IMR-90 (cell line): ENCODE measurements around the gene IRF2. TPM values are rescaled to one million over a fixed set of nuclear protein-coding genes. Genes with fewer than 3 reads are reported as not detected.

Experiments used
- ATAC-seq: fragments of 200-7000 bp; cut with Tn5 transposase; 2 replicates; pipeline ENCODE4 v1.9.1; 2020; ENCODE audit warnings: low read depth, mild to moderate bottlenecking, moderate library complexity
- BruUV-seq: library from RNA; stranded (reverse); fragments of 400-500 nt; replicated peaks from 2 replicates; lab custom pipeline; 2021; lab: Mats Ljungman, UMichigan
- CTCF ChIA-PET: fragments of 300-600 bp; formaldehyde crosslinking; extraction: SDS; loops from one replicate; lab custom pipeline; 2021; ENCODE audit warnings: antibody characterized with exemption; lab: Yijun Ruan, JAX
- POLR2A ChIA-PET: fragments of 300-600 bp; sonication (Branson Sonifier 250); formaldehyde crosslinking; loops from one replicate; lab custom pipeline; 2022; ENCODE audit warnings: antibody characterized with exemption; ENCODE audit not compliant: unreplicated experiment; lab: Charles Lee
- DNase-seq: peaks from one replicate; pipeline ENCODE4 v3.0.0; 2013
- H2AFZ ChIP-seq: replicated peaks from 2 replicates; pipeline ENCODE3; 2013; ENCODE audit warnings: low read length, mild to moderate bottlenecking; ENCODE audit not compliant: poor library complexity
- H2AK5ac ChIP-seq: 2 replicates; pipeline ENCODE4 v1.6.1; 2013; ENCODE audit warnings: low read depth, low read length, inconsistent platforms
- H2AK9ac ChIP-seq: replicated peaks from 2 replicates; pipeline ENCODE3; 2013; ENCODE audit warnings: mild to moderate bottlenecking, low read depth, low read length, moderate library complexity; ENCODE audit not compliant: poor library complexity
- H2BK120ac ChIP-seq: 2 replicates; pipeline ENCODE4 v1.6.1; 2013; ENCODE audit warnings: low read depth, low read length, inconsistent platforms
- H2BK15ac ChIP-seq: 3 replicates; pipeline ENCODE4 v1.6.1; 2013; ENCODE audit warnings: low read depth, low read length, inconsistent platforms
- H2BK20ac ChIP-seq: 2 replicates; pipeline ENCODE4 v1.6.1; 2013; ENCODE audit warnings: low read depth, mild to moderate bottlenecking, inconsistent platforms, low read length, moderate library complexity
- H2BK5ac ChIP-seq: 2 replicates; pipeline ENCODE4 v1.6.1; 2013; ENCODE audit warnings: mild to moderate bottlenecking, low read depth, low read length, inconsistent platforms; ENCODE audit not compliant: poor library complexity, severe bottlenecking
- H3K14ac ChIP-seq: replicated peaks from 2 replicates; pipeline ENCODE4 v1.6.1; 2013; ENCODE audit warnings: low read depth, low read length, inconsistent platforms
- H3K18ac ChIP-seq: 2 replicates; pipeline ENCODE4 v1.6.1; 2013; ENCODE audit warnings: low read depth, low read length, control low read depth
- H3K23ac ChIP-seq: 2 replicates; pipeline ENCODE4 v1.6.1; 2013; ENCODE audit warnings: low read depth, low read length, inconsistent platforms
- H3K27ac ChIP-seq: 2 replicates; pipeline ENCODE4 v1.5.1; 2013; ENCODE audit warnings: mild to moderate bottlenecking, control low read depth, low read length; ENCODE audit not compliant: insufficient read depth
- H3K27me3 ChIP-seq: 2 replicates; pipeline ENCODE4 v1.6.1; 2013; ENCODE audit warnings: low read length; ENCODE audit not compliant: control insufficient read depth, insufficient read depth
- H3K36me3 ChIP-seq: 2 replicates; pipeline ENCODE4 v1.6.1; 2013; ENCODE audit warnings: low read length, mixed read lengths; ENCODE audit not compliant: control insufficient read depth, insufficient read depth
- H3K4ac ChIP-seq: 2 replicates; pipeline ENCODE4 v1.6.1; 2013; ENCODE audit warnings: low read depth, low read length, inconsistent platforms
- H3K4me1 ChIP-seq: 2 replicates; pipeline ENCODE4 v1.6.1; 2013; ENCODE audit warnings: low read length, mixed read lengths; ENCODE audit not compliant: control insufficient read depth, insufficient read depth
- H3K4me2 ChIP-seq: 2 replicates; pipeline ENCODE4 v1.6.1; 2013; ENCODE audit warnings: low read depth, mild to moderate bottlenecking, control low read depth, low read length, moderate library complexity
- H3K4me3 ChIP-seq: 2 replicates; pipeline ENCODE4 v1.5.1; 2013; ENCODE audit warnings: low read depth, mild to moderate bottlenecking, control low read depth, low read length, moderate library complexity; ENCODE audit not compliant: insufficient read depth
- H3K56ac ChIP-seq: 2 replicates; pipeline ENCODE4 v1.6.1; 2013; ENCODE audit warnings: low read length, inconsistent platforms; ENCODE audit not compliant: insufficient read depth; ENCODE audit errors: extremely low read depth
- H3K79me1 ChIP-seq, 2 experiments: 2 replicates each; pipeline ENCODE4 v1.6.1; 2013; ENCODE audit warnings: low read length in 2 of 2, inconsistent platforms in 1 of 2, low read depth in 1 of 2
- H3K9ac ChIP-seq: 2 replicates; pipeline ENCODE4 v1.6.1; 2013; ENCODE audit warnings: low read depth, low read length, control low read depth
- H3K9me1 ChIP-seq: 2 replicates; pipeline ENCODE4 v1.6.1; 2013; ENCODE audit warnings: low read length, inconsistent platforms; ENCODE audit not compliant: insufficient read depth
- H3K9me3 ChIP-seq: 2 replicates; pipeline ENCODE4 v1.6.1; 2013; ENCODE audit warnings: low read length; ENCODE audit not compliant: control insufficient read depth, insufficient read depth
- H4K20me1 ChIP-seq: 2 replicates; pipeline ENCODE4 v1.6.1; 2013; ENCODE audit warnings: low read length, inconsistent platforms; ENCODE audit not compliant: insufficient read depth
- H4K5ac ChIP-seq: 2 replicates; pipeline ENCODE4 v1.6.1; 2013; ENCODE audit warnings: mild to moderate bottlenecking, low read depth, low read length, control low read depth
- H4K8ac ChIP-seq, 2 experiments: 2 replicates each; pipeline ENCODE4 v1.6.1; 2013; ENCODE audit warnings: low read depth in 2 of 2, low read length in 2 of 2, control low read depth in 1 of 2, inconsistent platforms in 1 of 2
- H4K91ac ChIP-seq: 2 replicates; pipeline ENCODE4 v1.6.1; 2013; ENCODE audit warnings: low read depth, low read length, inconsistent platforms; ENCODE audit not compliant: insufficient read depth
- BHLHE40 ChIP-seq: fragments of 150-350 bp; IDR thresholded peaks from 2 replicates; pipeline ENCODE4 v1.6.1; 2016; ENCODE audit warnings: mild to moderate bottlenecking, low read depth, low read length
- CEBPB ChIP-seq: IDR thresholded peaks from 2 replicates; pipeline ENCODE4 v1.6.1; 2012; ENCODE audit warnings: low read depth, low read length, improper control_type of control experiment
- CHD1 ChIP-seq: IDR thresholded peaks from 2 replicates; pipeline ENCODE4 v1.6.1; 2012; ENCODE audit warnings: low read depth, low read length, improper control_type of control experiment
- FOS ChIP-seq: fragments of 150-350 bp; IDR thresholded peaks from 2 replicates; pipeline ENCODE4 v1.6.1; 2016; ENCODE audit warnings: low read depth, low read length
- MXI1 ChIP-seq: IDR thresholded peaks from 2 replicates; pipeline ENCODE4 v1.6.1; 2012; ENCODE audit warnings: low read depth, mild to moderate bottlenecking, low read length, moderate library complexity, borderline replicate concordance
- NFE2L2 ChIP-seq: fragments of 150-350 bp; IDR thresholded peaks from 2 replicates; pipeline ENCODE4 v1.6.1; 2016; ENCODE audit warnings: low read depth, mild to moderate bottlenecking, low read length
- POLR2A ChIP-seq: IDR thresholded peaks from 2 replicates; pipeline ENCODE4 v1.6.1; 2012; ENCODE audit warnings: mild to moderate bottlenecking, low read depth, low read length
- RAD21 ChIP-seq: IDR thresholded peaks from 2 replicates; pipeline ENCODE4 v1.6.1; 2012; ENCODE audit warnings: low read length, improper control_type of control experiment
- RCOR1 ChIP-seq: IDR thresholded peaks from 2 replicates; pipeline ENCODE4 v1.6.1; 2012; ENCODE audit warnings: mild to moderate bottlenecking, low read length, improper control_type of control experiment; ENCODE audit not compliant: insufficient replicate concordance
- SMC3 ChIP-seq: fragments of 150-350 bp; IDR thresholded peaks from 2 replicates; pipeline ENCODE4 v1.6.1; 2016; ENCODE audit warnings: low read depth, mild to moderate bottlenecking, antibody characterized with exemption, low read length, moderate library complexity
- WGBS, 2 experiments: methylation state at CpG; one replicate each; pipeline versions ENCODE4 v1.1.5 to v1.1.7; 2013; ENCODE audit warnings: missing lambda C conversion rate in 2 of 2; ENCODE audit not compliant: insufficient read length in 1 of 2; ENCODE audit errors: extremely low coverage in 2 of 2; 5-methylcytosine and 5-hydroxymethylcytosine counted together
- dilution Hi-C: fragments of 300-500 bp; cut with HindIII; formaldehyde crosslinking; loops from one replicate; pipeline ENCODE4 v1.14.3; 2018; ENCODE audit warnings: low sequenced_read_pairs; ENCODE audit not compliant: unreplicated experiment
- in situ Hi-C: fragments of 300-500 bp; cut with MboI; formaldehyde crosslinking; loops from 3 replicates; pipeline ENCODE4 v1.14.3; 2019; ENCODE audit warnings: low sequenced_read_pairs, inconsistent platforms, mixed read lengths
- intact Hi-C: fragments of 100-400 bp; cut with micrococcal nuclease; formaldehyde crosslinking; loops from 2 replicates; pipeline ENCODE4 v1.10.0; 2022
- polyA plus RNA-seq, 3 experiments: library from polyadenylated mRNA; depleted of rRNA; stranded (reverse); fragments of >200 nt; gene quantifications; 2 replicates each; pipeline ENCODE4 v1.2.3, GENCODE V29; 2012; ENCODE audit warnings: low replicate concordance in 1 of 3
- total RNA-seq: library from RNA; depleted of rRNA; stranded (reverse); fragments of >200 nt; gene quantifications from 2 replicates; pipeline ENCODE4 v1.2.3, GENCODE V29; 2012
- TF ChIP-seq, protein P1 (sequence below): fragments of 150-350 bp; IDR thresholded peaks from 2 replicates; pipeline ENCODE4 v1.6.1; 2016; ENCODE audit warnings: low read depth, mild to moderate bottlenecking, low read length, moderate library complexity, borderline replicate concordance
- TF ChIP-seq, protein P2 (sequence below): conservative IDR thresholded peaks from 2 replicates; pipeline ENCODE4 v1.5.1; 2012; ENCODE audit warnings: mild to moderate bottlenecking, low read depth, low read length, improper control_type of control experiment
- TF ChIP-seq, protein P3 (sequence below): fragments of 150-350 bp; IDR thresholded peaks from 2 replicates; pipeline ENCODE4 v1.6.1; 2017; ENCODE audit warnings: mild to moderate bottlenecking, antibody characterized with exemption, low read length, low read depth

Gene IRF2
- total and polyA plus RNA-seq, 2 of the 4 experiments (the other 2 are of a cell fraction): 16.5 to 21.9 TPM

DNA sequence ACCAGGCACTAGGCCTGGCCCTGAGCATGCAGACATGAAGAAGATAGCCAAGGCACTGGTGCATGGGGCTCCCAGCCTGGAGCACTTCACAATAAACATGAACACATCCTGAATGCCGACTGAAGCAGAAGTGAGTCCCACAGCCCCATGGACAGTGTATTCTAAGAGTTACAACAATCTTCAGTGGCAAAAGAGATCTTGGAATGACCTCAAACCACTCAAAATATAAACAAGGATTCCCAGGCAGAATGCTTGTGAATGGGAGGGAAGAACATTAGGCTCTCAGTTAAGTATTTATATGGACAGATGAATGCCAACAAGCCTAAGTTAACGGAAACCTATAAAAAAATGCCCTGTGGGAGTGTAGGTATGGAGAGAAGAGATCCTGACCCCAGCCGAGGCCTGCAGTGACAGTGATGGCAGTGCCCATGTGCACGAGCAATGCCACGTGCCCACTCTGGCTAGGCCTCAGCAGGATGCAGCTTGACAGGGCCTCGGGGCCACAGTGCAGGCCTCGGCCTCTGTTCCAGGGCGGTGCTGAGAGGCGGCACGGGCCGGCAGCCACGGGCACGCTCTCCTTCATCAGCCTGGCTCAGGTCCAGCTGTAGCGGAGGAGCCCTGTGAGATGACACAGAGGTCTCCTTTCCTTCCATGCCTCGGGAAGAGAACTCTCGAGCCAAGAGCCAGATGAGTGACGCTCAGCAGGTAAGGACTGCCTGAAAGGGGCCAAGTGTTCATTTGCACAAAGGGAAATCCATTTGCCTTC lies 49.2 kb downstream of the IRF2 start (continued):
- no peak for TF ChIP-seq RCOR1

DNA sequence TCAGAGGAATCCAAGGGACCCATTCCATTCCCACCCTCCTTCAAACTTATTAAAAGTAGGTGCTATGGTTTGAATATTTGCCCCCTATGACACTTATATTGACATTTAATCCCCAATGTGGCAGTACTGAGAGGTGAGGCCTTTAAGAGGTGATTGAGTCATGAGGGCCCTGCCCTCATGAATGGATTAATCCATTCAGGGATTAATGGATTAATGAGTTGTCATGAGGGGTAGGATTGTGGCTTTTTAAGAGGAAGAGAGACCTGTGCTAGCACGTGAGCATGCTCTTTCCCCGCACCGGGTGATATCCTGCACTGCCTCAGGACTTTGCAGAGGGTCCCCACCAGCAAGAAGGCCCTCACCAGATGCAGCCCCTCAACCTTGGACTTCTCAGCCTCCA lies 50.1 kb downstream of the IRF2 start:
- Histone ChIP-seq H3K9me3 (no peaks in the 10 kb centered on the region), H2BK120ac (no peak overlapping the region), H3K27me3 (no peaks in the 10 kb centered on the region), H3K4me3 (no peak overlapping the region), H3K36me3 (peaks cover 36% of the 10 kb centered on the region), H2BK20ac (no peak overlapping the region), H3K27ac (no peak overlapping the region), H3K18ac (no peak overlapping the region), H2BK5ac (no peak overlapping the region), H3K56ac (no peak overlapping the region), H3K4me2 (no peak overlapping the region), H3K14ac (no peak overlapping the region), H2BK15ac (no peak overlapping the region), H3K4ac (no peak overlapping the region), H2AK5ac (no peak overlapping the region), H2AK9ac (no peak overlapping the region), H4K20me1 (peaks cover 11% of the 10 kb centered on the region), H4K8ac (no peak overlapping the region), H4K91ac (no peak overlapping the region), H3K79me1 (peaks cover 24 to 62% of the 10 kb centered on the region in 2 experiments), H2AFZ (no peak overlapping the region), H3K9me1 (peaks cover 11% of the 10 kb centered on the region), H3K23ac (no peak overlapping the region), H4K5ac (no peak overlapping the region), H3K9ac (no peak overlapping the region), H3K4me1 (peaks cover 12% of the 10 kb centered on the region)
- DNase-seq (no peak), ATAC-seq (no peak)
- no TSS peak for BruUV-seq
- ChIA-PET CTCF (no interaction called here), POLR2A (no interaction called here)
- WGBS, 2 experiments: 100% methylated on average over 2 of the region's 3 CpGs; no CpG with 5 or more reads in 1 of the 2 experiments
- dilution Hi-C loops: no loop called here
- intact Hi-C loops: no loop called here
- in situ Hi-C loops: no loop called here
- TF ChIP-seq, protein P1, sequence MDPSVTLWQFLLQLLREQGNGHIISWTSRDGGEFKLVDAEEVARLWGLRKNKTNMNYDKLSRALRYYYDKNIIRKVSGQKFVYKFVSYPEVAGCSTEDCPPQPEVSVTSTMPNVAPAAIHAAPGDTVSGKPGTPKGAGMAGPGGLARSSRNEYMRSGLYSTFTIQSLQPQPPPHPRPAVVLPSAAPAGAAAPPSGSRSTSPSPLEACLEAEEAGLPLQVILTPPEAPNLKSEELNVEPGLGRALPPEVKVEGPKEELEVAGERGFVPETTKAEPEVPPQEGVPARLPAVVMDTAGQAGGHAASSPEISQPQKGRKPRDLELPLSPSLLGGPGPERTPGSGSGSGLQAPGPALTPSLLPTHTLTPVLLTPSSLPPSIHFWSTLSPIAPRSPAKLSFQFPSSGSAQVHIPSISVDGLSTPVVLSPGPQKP: no peak
- no peak for TF ChIP-seq RCOR1
- TF ChIP-seq, protein P2, sequence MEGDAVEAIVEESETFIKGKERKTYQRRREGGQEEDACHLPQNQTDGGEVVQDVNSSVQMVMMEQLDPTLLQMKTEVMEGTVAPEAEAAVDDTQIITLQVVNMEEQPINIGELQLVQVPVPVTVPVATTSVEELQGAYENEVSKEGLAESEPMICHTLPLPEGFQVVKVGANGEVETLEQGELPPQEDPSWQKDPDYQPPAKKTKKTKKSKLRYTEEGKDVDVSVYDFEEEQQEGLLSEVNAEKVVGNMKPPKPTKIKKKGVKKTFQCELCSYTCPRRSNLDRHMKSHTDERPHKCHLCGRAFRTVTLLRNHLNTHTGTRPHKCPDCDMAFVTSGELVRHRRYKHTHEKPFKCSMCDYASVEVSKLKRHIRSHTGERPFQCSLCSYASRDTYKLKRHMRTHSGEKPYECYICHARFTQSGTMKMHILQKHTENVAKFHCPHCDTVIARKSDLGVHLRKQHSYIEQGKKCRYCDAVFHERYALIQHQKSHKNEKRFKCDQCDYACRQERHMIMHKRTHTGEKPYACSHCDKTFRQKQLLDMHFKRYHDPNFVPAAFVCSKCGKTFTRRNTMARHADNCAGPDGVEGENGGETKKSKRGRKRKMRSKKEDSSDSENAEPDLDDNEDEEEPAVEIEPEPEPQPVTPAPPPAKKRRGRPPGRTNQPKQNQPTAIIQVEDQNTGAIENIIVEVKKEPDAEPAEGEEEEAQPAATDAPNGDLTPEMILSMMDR: no peak
- TF ChIP-seq CEBPB: no peak
- no peak for TF ChIP-seq CHD1
- no peak for TF ChIP-seq SMC3
- TF ChIP-seq, protein P3, sequence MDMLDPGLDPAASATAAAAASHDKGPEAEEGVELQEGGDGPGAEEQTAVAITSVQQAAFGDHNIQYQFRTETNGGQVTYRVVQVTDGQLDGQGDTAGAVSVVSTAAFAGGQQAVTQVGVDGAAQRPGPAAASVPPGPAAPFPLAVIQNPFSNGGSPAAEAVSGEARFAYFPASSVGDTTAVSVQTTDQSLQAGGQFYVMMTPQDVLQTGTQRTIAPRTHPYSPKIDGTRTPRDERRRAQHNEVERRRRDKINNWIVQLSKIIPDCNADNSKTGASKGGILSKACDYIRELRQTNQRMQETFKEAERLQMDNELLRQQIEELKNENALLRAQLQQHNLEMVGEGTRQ: no peak
- TF ChIP-seq NFE2L2: no peak
- no peak for TF ChIP-seq BHLHE40
- no peak for TF ChIP-seq RAD21
- TF ChIP-seq POLR2A: no peak
- no peak for TF ChIP-seq FOS
- no peak for TF ChIP-seq MXI1
